Stomach smooth muscle (tissue), 2 donors: ENCODE results near the gene PDE4D.
A peak's percentile ranks its signal among the peaks of the same experiment; 100 is the strongest.

Source experiments
- H3K27ac ChIP-seq: one replicate; pipeline ENCODE4 v1.7.0; 2013; ENCODE audit warnings: mild to moderate bottlenecking, low read length, inconsistent platforms
- H3K27me3 ChIP-seq, 2 donors: one replicate each; pipeline ENCODE4 v1.7.0; 2013; ENCODE audit warnings: low read length in 2 of 2; ENCODE audit not compliant: insufficient read depth in 2 of 2, control insufficient read depth in 1 of 2
- H3K36me3 ChIP-seq, 2 donors: one replicate each; pipeline ENCODE4 v1.7.0; 2013; ENCODE audit warnings: low read length in 2 of 2; ENCODE audit not compliant: control insufficient read depth in 2 of 2, insufficient read depth in 2 of 2
- H3K4me1 ChIP-seq: one replicate; pipeline ENCODE4 v1.7.0; 2013; ENCODE audit warnings: low read length; ENCODE audit not compliant: control insufficient read depth, insufficient read depth
- H3K4me3 ChIP-seq, 2 donors: one replicate each; pipeline ENCODE4 v1.7.0; 2013; ENCODE audit warnings: low read length in 2 of 2
- H3K9ac ChIP-seq, 2 donors: one replicate each; pipeline ENCODE4 v1.7.0; 2013; ENCODE audit warnings: low read length in 2 of 2, mild to moderate bottlenecking in 1 of 2
- H3K9me3 ChIP-seq, 2 donors: one replicate each; pipeline ENCODE4 v1.7.0; 2013; ENCODE audit warnings: low read length in 2 of 2; ENCODE audit not compliant: control insufficient read depth in 2 of 2
- donor health status: healthy.
- donor health status: Pancreatic carcinoma.

The PDE4D gene

GRCh38 chr5:59197911-59198310 is 695.6 kb downstream of the PDE4D start:
- Histone ChIP-seq H3K4me1 (peaks cover 3% of the 10 kb centered on the region), H3K27ac (no peak overlapping the region), H3K27me3 (no peaks in the 10 kb centered on the region), H3K9ac (no peak overlapping the region), H3K9me3 (no peaks in the 10 kb centered on the region), H3K4me3 (no peak overlapping the region), H3K36me3 (no peaks in the 10 kb centered on the region)

- H3K9ac ChIP-seq, result no peak overlapping the region
- peak overlapping the region; percentile 32 for H3K27ac ChIP-seq
- H3K36me3 ChIP-seq, result no peaks in the 10 kb centered on the region
- no peak overlapping the region for H3K4me3 ChIP-seq
- no peaks in the 10 kb centered on the region for H3K27me3 ChIP-seq
- H3K4me1 ChIP-seq, result peaks cover 3% of the 10 kb centered on the region
- no peaks in the 10 kb centered on the region for H3K9me3 ChIP-seq
Measured at GRCh38 chr5:59193616-59194319, 699.8 kb downstream of the PDE4D start.

- Histone ChIP-seq H3K27me3 (no peaks in the 10 kb centered on the region), H3K9ac (no peak overlapping the region), H3K4me1 (peaks cover 3% of the 10 kb centered on the region), H3K9me3 (no peaks in the 10 kb centered on the region), H3K4me3 (no peak overlapping the region), H3K36me3 (no peaks in the 10 kb centered on the region), H3K27ac (no peak overlapping the region)
Measured at GRCh38 chr5:59190746-59191145, 702.8 kb downstream of the PDE4D start.

- Histone ChIP-seq H3K36me3 (no peaks in the 10 kb centered on the region), H3K4me3 (peak overlapping the region in 1 of 2 donors; percentile 0), H3K27me3 (no peaks in the 10 kb centered on the region), H3K4me1 (peaks cover 3% of the 10 kb centered on the region), H3K9ac (no peak overlapping the region), H3K27ac (peak overlapping the region; percentile 2), H3K9me3 (no peaks in the 10 kb centered on the region)
Measured at GRCh38 chr5:59189472-59190244, 703.9 kb downstream of the PDE4D start.

- Histone ChIP-seq H3K36me3 (peaks cover 0 to 3% of the 10 kb centered on the region in 2 donors), H3K4me3 (peak overlapping the region; percentile 41 to 60), H3K27ac (peak overlapping the region; percentile 63), H3K4me1 (peaks cover 3% of the 10 kb centered on the region), H3K9me3 (no peaks in the 10 kb centered on the region), H3K27me3 (no peaks in the 10 kb centered on the region), H3K9ac (peak overlapping the region; percentile 60 to 70)
Measured at GRCh38 chr5:59188419-59189225, 704.9 kb downstream of the PDE4D start.

GRCh38 chr5:59187857-59188256 is 705.7 kb downstream of the PDE4D start:
- Histone ChIP-seq H3K4me3 (peak overlapping the region; percentile 41 to 60), H3K36me3 (peaks cover 0 to 3% of the 10 kb centered on the region in 2 donors), H3K9ac (peak overlapping the region; percentile 60 to 70), H3K4me1 (peaks cover 3% of the 10 kb centered on the region), H3K27ac (peak overlapping the region; percentile 63), H3K27me3 (no peaks in the 10 kb centered on the region), H3K9me3 (no peaks in the 10 kb centered on the region)

- no peaks in the 10 kb centered on the region for H3K9me3 ChIP-seq
- no peak overlapping the region for H3K4me3 ChIP-seq
- peaks cover 3% of the 10 kb centered on the region for H3K4me1 ChIP-seq
- no peak overlapping the region for H3K9ac ChIP-seq
- peak overlapping the region; percentile 19 for H3K27ac ChIP-seq
- no peaks in the 10 kb centered on the region for H3K27me3 ChIP-seq
- peaks cover 0 to 3% of the 10 kb centered on the region in 2 donors for H3K36me3 ChIP-seq
Measured at GRCh38 chr5:59186623-59187022, 706.9 kb downstream of the PDE4D start.

- peaks cover 3% of the 10 kb centered on the region for H3K4me1 ChIP-seq
- H3K27me3 ChIP-seq, result no peaks in the 10 kb centered on the region
- peaks cover 0 to 3% of the 10 kb centered on the region in 2 donors for H3K36me3 ChIP-seq
- H3K27ac ChIP-seq, result peak overlapping the region; percentile 19
- H3K9ac ChIP-seq, result no peak overlapping the region
- H3K4me3 ChIP-seq, result peak overlapping the region in 1 of 2 donors; percentile 9
- H3K9me3 ChIP-seq, result no peaks in the 10 kb centered on the region
Measured at GRCh38 chr5:59185757-59186385, 707.7 kb downstream of the PDE4D start.

GRCh38 chr5:59184769-59185168 is 708.8 kb downstream of the PDE4D start:
- peaks cover 3% of the 10 kb centered on the region for H3K4me1 ChIP-seq
- no peak overlapping the region for H3K9ac ChIP-seq

GRCh38 chr5:59182760-59183159 is 710.8 kb downstream of the PDE4D start:
- Histone ChIP-seq H3K9me3 (no peaks in the 10 kb centered on the region), H3K27me3 (no peaks in the 10 kb centered on the region), H3K4me1 (peaks cover 3% of the 10 kb centered on the region), H3K36me3 (peaks cover 8 to 13% of the 10 kb centered on the region in 2 donors), H3K9ac (no peak overlapping the region), H3K27ac (no peak overlapping the region), H3K4me3 (no peak overlapping the region)

More at GRCh38 chr5:59184769-59185168, 708.8 kb downstream of the PDE4D start:
- Histone ChIP-seq H3K4me3 (no peak overlapping the region), H3K27me3 (no peaks in the 10 kb centered on the region), H3K9me3 (no peaks in the 10 kb centered on the region), H3K36me3 (peaks cover 3 to 10% of the 10 kb centered on the region in 2 donors), H3K27ac (no peak overlapping the region)
